ENCODE data around the gene THYN1. TPM values are rescaled to one million over a fixed set of nuclear protein-coding genes. Genes with fewer than 3 reads are reported as not detected.

Gene THYN1
- total RNA-seq, 1 experiment from 2014 or later: 30.0 TPM

GRCh38 chr11:134276396-134277182, 23.4 kb upstream of the THYN1 start:
- H4K20me1 ChIP-seq (ENCODE audit: insufficient read depth, low read depth, low read length): no peaks in the 10 kb centered on the region
- no peak overlapping the region for H2AFZ ChIP-seq (ENCODE audit: low read length)
- H3K27me3 ChIP-seq (ENCODE audit: low read length): no peaks in the 10 kb centered on the region
- DNase-seq: no peak
- no peaks in the 10 kb centered on the region for H3K4me1 ChIP-seq (ENCODE audit: low read length)
- no peak overlapping the region for H3K4me3 ChIP-seq (ENCODE audit: low read length)
- no peak overlapping the region for H3K27ac ChIP-seq (ENCODE audit: low read length)
- H3K9me3 ChIP-seq (ENCODE audit: low read length): no peaks in the 10 kb centered on the region
- no peak overlapping the region for H3K9ac ChIP-seq (ENCODE audit: low read length)
- no peak overlapping the region for H3K4me2 ChIP-seq (ENCODE audit: low read depth, low read length, poor library complexity, severe bottlenecking)
- no peaks in the 10 kb centered on the region for H3K9me2 ChIP-seq (replicated peaks; ENCODE audit: insufficient read depth, low read length)
- no peaks in the 10 kb centered on the region for H3K36me3 ChIP-seq (ENCODE audit: insufficient read depth, low read length)
- H3K79me2 ChIP-seq (ENCODE audit: low read length): no peaks in the 10 kb centered on the region

- Histone ChIP-seq H3K4me1 (ENCODE audit: low read length) (no peaks in the 10 kb centered on the region), H3K4me2 (ENCODE audit: low read depth, low read length, poor library complexity, severe bottlenecking) (no peak within 1 kb of the TSS), H3K36me3 (ENCODE audit: insufficient read depth, low read length) (no peaks in the 10 kb centered on the region), H4K20me1 (ENCODE audit: insufficient read depth, low read depth, low read length) (no peaks in the 10 kb centered on the region), H3K27ac (ENCODE audit: low read length) (no peak within 1 kb of the TSS), H3K79me2 (ENCODE audit: low read length) (no peaks in the 10 kb centered on the region), H2AFZ (ENCODE audit: low read length) (no peak within 1 kb of the TSS), H3K9me3 (ENCODE audit: low read length) (no peaks in the 10 kb centered on the region), H3K4me3 (ENCODE audit: low read length) (no peak within 1 kb of the TSS), H3K9ac (ENCODE audit: low read length) (no peak within 1 kb of the TSS), H3K27me3 (ENCODE audit: low read length) (no peaks in the 10 kb centered on the region), H3K9me2 (replicated peaks; ENCODE audit: insufficient read depth, low read length) (no peaks in the 10 kb centered on the region)
- no peak for DNase-seq
Measured at GRCh38 chr11:134275534-134276395, 22.6 kb upstream of the THYN1 start, which contains the start of gene GLB1L3. Gene GLB1L3, plus strand, starts transcription at chr11:134276379. Its CDS starts 362 bp downstream, at chr11:134276741.

GRCh38 chr11:134275188-134275533, 22.0 kb upstream of the THYN1 start:
- no peak overlapping the region for H2AFZ ChIP-seq (ENCODE audit: low read length)
- H4K20me1 ChIP-seq (ENCODE audit: insufficient read depth, low read depth, low read length): no peaks in the 10 kb centered on the region
- no peak overlapping the region for H3K4me2 ChIP-seq (ENCODE audit: low read depth, low read length, poor library complexity, severe bottlenecking)
- no peaks in the 10 kb centered on the region for H3K27me3 ChIP-seq (ENCODE audit: low read length)
- no peak overlapping the region for H3K27ac ChIP-seq (ENCODE audit: low read length)
- no peaks in the 10 kb centered on the region for H3K9me2 ChIP-seq (replicated peaks; ENCODE audit: insufficient read depth, low read length)
- H3K9ac ChIP-seq (ENCODE audit: low read length): no peak overlapping the region
- H3K36me3 ChIP-seq (ENCODE audit: insufficient read depth, low read length): no peaks in the 10 kb centered on the region
- no peaks in the 10 kb centered on the region for H3K9me3 ChIP-seq (ENCODE audit: low read length)
- H3K4me3 ChIP-seq (ENCODE audit: low read length): no peak overlapping the region
- no peaks in the 10 kb centered on the region for H3K79me2 ChIP-seq (ENCODE audit: low read length)
- DNase-seq: no peak
- no peaks in the 10 kb centered on the region for H3K4me1 ChIP-seq (ENCODE audit: low read length)

GRCh38 chr11:134273317-134273712, 20.2 kb upstream of the THYN1 start:
- Histone ChIP-seq H3K27me3 (ENCODE audit: low read length) (no peaks in the 10 kb centered on the region), H3K9me3 (ENCODE audit: low read length) (no peaks in the 10 kb centered on the region), H3K27ac (ENCODE audit: low read length) (no peak overlapping the region), H2AFZ (ENCODE audit: low read length) (no peak overlapping the region), H3K4me2 (ENCODE audit: low read depth, low read length, poor library complexity, severe bottlenecking) (no peak overlapping the region), H3K4me1 (ENCODE audit: low read length) (no peaks in the 10 kb centered on the region), H3K36me3 (ENCODE audit: insufficient read depth, low read length) (no peaks in the 10 kb centered on the region), H4K20me1 (ENCODE audit: insufficient read depth, low read depth, low read length) (no peaks in the 10 kb centered on the region), H3K4me3 (ENCODE audit: low read length) (no peak overlapping the region), H3K9ac (ENCODE audit: low read length) (no peak overlapping the region), H3K9me2 (replicated peaks; ENCODE audit: insufficient read depth, low read length) (no peaks in the 10 kb centered on the region), H3K79me2 (ENCODE audit: low read length) (no peaks in the 10 kb centered on the region)
- no peak for DNase-seq

GRCh38 chr11:134272381-134273316, 19.5 kb upstream of the THYN1 start:
- H3K4me1 ChIP-seq (ENCODE audit: low read length): no peaks in the 10 kb centered on the region
- H2AFZ ChIP-seq (ENCODE audit: low read length): no peak overlapping the region
- H3K4me3 ChIP-seq (ENCODE audit: low read length): no peak overlapping the region
- H3K79me2 ChIP-seq (ENCODE audit: low read length): no peaks in the 10 kb centered on the region
- no peaks in the 10 kb centered on the region for H3K27me3 ChIP-seq (ENCODE audit: low read length)
- H3K36me3 ChIP-seq (ENCODE audit: insufficient read depth, low read length): no peaks in the 10 kb centered on the region
- no peak for DNase-seq
- no peaks in the 10 kb centered on the region for H3K9me2 ChIP-seq (replicated peaks; ENCODE audit: insufficient read depth, low read length)
- no peak overlapping the region for H3K9ac ChIP-seq (ENCODE audit: low read length)
- no peak overlapping the region for H3K4me2 ChIP-seq (ENCODE audit: low read depth, low read length, poor library complexity, severe bottlenecking)
- H3K27ac ChIP-seq (ENCODE audit: low read length): no peak overlapping the region
- no peaks in the 10 kb centered on the region for H3K9me3 ChIP-seq (ENCODE audit: low read length)
- no peaks in the 10 kb centered on the region for H4K20me1 ChIP-seq (ENCODE audit: insufficient read depth, low read depth, low read length)

GRCh38 chr11:134271978-134272377, 18.8 kb upstream of the THYN1 start:
- Histone ChIP-seq H3K9ac (ENCODE audit: low read length) (no peak overlapping the region), H3K4me1 (ENCODE audit: low read length) (no peaks in the 10 kb centered on the region), H3K79me2 (ENCODE audit: low read length) (no peaks in the 10 kb centered on the region), H3K9me2 (replicated peaks; ENCODE audit: insufficient read depth, low read length) (no peaks in the 10 kb centered on the region), H3K36me3 (ENCODE audit: insufficient read depth, low read length) (no peaks in the 10 kb centered on the region), H3K27ac (ENCODE audit: low read length) (no peak overlapping the region), H4K20me1 (ENCODE audit: insufficient read depth, low read depth, low read length) (no peaks in the 10 kb centered on the region), H3K4me2 (ENCODE audit: low read depth, low read length, poor library complexity, severe bottlenecking) (no peak overlapping the region), H3K4me3 (ENCODE audit: low read length) (no peak overlapping the region), H2AFZ (ENCODE audit: low read length) (no peak overlapping the region), H3K27me3 (ENCODE audit: low read length) (no peaks in the 10 kb centered on the region), H3K9me3 (ENCODE audit: low read length) (no peaks in the 10 kb centered on the region)
- DNase-seq: no peak

GRCh38 chr11:134270250-134270714, 17.1 kb upstream of the THYN1 start:
- Histone ChIP-seq H3K79me2 (ENCODE audit: low read length) (no peaks in the 10 kb centered on the region), H3K4me3 (ENCODE audit: low read length) (no peak overlapping the region), H3K9me3 (ENCODE audit: low read length) (no peaks in the 10 kb centered on the region), H3K9ac (ENCODE audit: low read length) (no peak overlapping the region), H3K36me3 (ENCODE audit: insufficient read depth, low read length) (no peaks in the 10 kb centered on the region), H3K27me3 (ENCODE audit: low read length) (no peaks in the 10 kb centered on the region), H2AFZ (ENCODE audit: low read length) (no peak overlapping the region), H3K4me1 (ENCODE audit: low read length) (no peaks in the 10 kb centered on the region), H3K9me2 (replicated peaks; ENCODE audit: insufficient read depth, low read length) (no peaks in the 10 kb centered on the region), H3K27ac (ENCODE audit: low read length) (no peak overlapping the region), H3K4me2 (ENCODE audit: low read depth, low read length, poor library complexity, severe bottlenecking) (no peak overlapping the region), H4K20me1 (ENCODE audit: insufficient read depth, low read depth, low read length) (no peaks in the 10 kb centered on the region)
- DNase-seq: no peak
